Thyroid gland (tissue), 4 donors: ENCODE data around the gene PDZRN3.

Source experiments
- POLR2A ChIP-seq, 2 donors: fragments of 450-650 bp; IDR thresholded peaks; one replicate each; pipeline ENCODE4 v1.6.1; 2017; ENCODE audit warnings: antibody characterized with exemption in 2 of 2, mild to moderate bottlenecking in 2 of 2, moderate library complexity in 1 of 2
- TF ChIP-seq, protein P1 (sequence below), 6 experiments: fragments of 200-600 bp in 3 of 6; fragments of 450-650 bp in 3 of 6; sonication (generic) in 3 of 6; IDR thresholded peaks; one replicate each; pipeline ENCODE4 v1.5.1; 2016 to 2019; ENCODE audit warnings: antibody characterized with exemption in 6 of 6, mild to moderate bottlenecking in 2 of 6, inconsistent platforms in 1 of 6, moderate library complexity in 1 of 6

DNA sequence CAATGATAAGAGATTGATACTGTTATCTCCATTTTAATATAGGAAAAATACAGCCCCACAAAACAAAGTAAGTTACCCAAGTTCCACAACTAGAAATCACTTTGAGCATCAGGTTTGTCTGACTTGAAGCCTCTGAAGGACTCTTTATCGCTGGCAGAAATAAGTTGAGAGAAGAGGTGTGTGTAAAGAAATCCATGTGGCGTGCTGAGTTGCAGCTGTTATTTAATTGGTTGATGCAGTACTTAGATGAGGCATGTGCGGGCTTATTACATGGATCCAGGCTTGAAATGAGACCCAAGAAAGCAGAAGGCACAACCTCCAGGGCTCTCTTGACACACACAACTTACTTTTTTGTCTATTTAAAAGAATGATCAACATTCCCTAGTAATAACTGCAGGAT lies 221.3 kb downstream of the PDZRN3 start:
- TF ChIP-seq, protein P1, sequence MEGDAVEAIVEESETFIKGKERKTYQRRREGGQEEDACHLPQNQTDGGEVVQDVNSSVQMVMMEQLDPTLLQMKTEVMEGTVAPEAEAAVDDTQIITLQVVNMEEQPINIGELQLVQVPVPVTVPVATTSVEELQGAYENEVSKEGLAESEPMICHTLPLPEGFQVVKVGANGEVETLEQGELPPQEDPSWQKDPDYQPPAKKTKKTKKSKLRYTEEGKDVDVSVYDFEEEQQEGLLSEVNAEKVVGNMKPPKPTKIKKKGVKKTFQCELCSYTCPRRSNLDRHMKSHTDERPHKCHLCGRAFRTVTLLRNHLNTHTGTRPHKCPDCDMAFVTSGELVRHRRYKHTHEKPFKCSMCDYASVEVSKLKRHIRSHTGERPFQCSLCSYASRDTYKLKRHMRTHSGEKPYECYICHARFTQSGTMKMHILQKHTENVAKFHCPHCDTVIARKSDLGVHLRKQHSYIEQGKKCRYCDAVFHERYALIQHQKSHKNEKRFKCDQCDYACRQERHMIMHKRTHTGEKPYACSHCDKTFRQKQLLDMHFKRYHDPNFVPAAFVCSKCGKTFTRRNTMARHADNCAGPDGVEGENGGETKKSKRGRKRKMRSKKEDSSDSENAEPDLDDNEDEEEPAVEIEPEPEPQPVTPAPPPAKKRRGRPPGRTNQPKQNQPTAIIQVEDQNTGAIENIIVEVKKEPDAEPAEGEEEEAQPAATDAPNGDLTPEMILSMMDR (IDR thresholded peaks at IDR 0.05) = no peak
- TF ChIP-seq POLR2A (IDR thresholded peaks at IDR 0.05) = no peak
